ENCODE results near the gene ZCCHC7.

DNA sequence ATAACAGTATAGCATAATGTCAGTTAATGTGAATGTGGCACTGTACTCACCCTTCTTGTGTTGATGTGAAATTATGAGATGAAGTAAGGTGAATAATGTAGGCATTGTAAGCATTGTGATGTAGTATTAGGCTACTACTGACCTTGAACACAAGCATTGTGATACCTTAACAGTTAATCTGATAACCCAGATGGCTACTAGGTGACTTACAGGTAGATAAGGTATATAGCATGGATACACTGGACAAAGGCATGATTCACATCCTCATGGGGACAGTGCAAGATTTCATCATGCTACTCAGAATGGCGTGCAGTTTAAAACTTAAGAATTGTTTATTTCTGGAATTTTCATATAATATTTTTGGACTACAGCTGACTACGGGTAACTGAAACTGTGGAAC lies 134.8 kb downstream of the ZCCHC7 start:
- TF ChIP-seq POLR2A (IDR thresholded peaks at IDR 0.05) (no peak), POLR2AphosphoS5 (IDR thresholded peaks at IDR 0.05) (no peak)
- TF ChIP-seq, protein P1, sequence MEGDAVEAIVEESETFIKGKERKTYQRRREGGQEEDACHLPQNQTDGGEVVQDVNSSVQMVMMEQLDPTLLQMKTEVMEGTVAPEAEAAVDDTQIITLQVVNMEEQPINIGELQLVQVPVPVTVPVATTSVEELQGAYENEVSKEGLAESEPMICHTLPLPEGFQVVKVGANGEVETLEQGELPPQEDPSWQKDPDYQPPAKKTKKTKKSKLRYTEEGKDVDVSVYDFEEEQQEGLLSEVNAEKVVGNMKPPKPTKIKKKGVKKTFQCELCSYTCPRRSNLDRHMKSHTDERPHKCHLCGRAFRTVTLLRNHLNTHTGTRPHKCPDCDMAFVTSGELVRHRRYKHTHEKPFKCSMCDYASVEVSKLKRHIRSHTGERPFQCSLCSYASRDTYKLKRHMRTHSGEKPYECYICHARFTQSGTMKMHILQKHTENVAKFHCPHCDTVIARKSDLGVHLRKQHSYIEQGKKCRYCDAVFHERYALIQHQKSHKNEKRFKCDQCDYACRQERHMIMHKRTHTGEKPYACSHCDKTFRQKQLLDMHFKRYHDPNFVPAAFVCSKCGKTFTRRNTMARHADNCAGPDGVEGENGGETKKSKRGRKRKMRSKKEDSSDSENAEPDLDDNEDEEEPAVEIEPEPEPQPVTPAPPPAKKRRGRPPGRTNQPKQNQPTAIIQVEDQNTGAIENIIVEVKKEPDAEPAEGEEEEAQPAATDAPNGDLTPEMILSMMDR (IDR thresholded peaks at IDR 0.05), result no peak
